Activated CD4-positive, alpha-beta T cell treated with anti-CD3 and anti-CD28 coated beads for 4 hours (primary cell): ENCODE data around the gene ELK3.

Experiments
- DNase-seq, 2 donors: peaks; one replicate each; pipeline ENCODE4 v3.0.0-alpha.2; 2020

ELK3 gene

GRCh38 chr12:96193725-96194575 is at the start of gene ELK3:
ELK3 (plus strand) TSS chr12:96194375.
- DNase-seq, result peak; percentile 51 to 58

DNA sequence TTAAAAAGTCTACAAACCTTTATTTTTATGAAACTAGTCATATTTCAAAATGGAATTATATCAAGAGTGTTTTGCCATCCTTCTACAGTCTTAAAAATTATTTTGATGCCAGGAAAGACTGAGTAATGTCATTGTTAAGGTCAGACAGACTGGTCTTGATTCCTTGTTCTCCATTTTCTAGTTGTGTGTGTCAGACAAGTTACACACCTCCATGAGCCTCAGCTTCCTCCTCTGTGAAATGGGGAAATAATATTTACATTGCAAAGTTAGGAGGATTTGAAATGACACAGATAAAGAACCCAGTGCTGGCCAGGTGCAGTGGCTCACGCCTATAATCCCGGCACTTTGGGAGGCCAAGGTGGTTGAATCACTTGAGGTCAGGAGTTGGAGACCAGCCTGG is 47.4 kb upstream of the ELK3 start:
- no peak for DNase-seq

DNA sequence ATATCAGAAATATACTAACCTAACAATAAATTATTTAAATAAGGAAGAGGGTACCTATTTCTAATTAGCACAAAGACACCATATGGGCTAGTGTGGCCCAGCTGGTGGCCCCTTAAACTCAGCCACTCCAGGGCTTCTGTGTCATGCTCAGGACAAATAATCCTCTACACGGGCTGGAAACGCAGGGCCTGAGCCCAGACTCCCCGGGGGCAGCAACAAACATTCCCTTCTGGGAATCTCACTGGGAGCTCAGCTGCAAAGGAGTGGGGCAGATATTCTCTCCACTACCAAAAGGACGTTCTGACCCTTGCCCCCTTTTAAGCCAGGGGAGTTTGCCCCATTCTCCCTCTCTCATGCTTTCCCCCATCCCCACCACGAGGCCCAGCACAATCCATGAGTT is 43.7 kb upstream of the ELK3 start:
- no peak for DNase-seq

DNA sequence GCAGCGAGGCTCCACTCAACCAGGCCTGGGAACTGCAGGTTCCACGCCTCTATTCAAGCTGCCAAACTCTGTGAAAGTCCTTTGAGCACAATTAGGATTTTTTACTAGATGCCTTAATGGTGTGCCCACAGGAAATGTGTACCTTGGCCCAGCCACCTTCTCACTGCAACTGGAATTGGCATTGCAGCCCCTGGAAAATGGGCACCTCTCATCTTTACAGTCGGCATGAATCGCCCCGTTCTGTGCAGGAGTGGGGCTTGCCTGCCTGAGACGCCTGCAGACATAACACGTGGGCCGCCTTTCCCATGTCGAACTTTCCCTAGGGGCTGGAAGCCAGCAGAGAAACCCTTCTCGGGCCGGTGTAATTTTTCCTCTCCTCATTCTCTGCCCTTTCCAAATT is 42.0 kb upstream of the ELK3 start:
- no peak for DNase-seq

DNA sequence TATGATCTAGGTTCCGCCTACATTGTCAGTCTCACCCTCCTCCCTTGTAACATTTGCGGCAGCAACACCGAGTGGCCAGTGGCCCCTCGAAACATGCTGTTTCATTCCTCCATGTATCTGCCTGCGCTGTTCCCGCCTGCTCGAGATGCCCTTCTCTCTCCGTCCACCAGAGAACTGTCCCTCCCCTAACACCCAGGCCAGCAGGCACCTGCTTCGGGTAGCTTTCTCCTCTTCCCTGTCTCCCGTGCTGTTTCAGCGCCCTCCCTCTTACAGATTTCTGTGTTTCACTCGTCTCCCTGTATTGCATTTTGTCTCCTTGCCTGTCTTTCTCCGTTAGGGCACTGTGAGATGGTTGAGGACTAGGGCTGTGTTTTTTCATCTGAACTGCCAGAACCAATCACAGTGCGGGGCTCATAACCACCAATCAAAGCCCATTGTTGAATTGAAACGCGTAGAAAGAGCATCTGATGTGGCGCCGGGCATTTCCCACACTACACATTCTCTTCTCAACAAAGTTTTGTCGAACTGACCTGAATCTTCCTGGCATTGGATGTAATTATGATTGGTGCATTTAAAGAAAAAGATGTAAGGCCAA is 40.9 kb upstream of the ELK3 start:
- no peak for DNase-seq

DNA sequence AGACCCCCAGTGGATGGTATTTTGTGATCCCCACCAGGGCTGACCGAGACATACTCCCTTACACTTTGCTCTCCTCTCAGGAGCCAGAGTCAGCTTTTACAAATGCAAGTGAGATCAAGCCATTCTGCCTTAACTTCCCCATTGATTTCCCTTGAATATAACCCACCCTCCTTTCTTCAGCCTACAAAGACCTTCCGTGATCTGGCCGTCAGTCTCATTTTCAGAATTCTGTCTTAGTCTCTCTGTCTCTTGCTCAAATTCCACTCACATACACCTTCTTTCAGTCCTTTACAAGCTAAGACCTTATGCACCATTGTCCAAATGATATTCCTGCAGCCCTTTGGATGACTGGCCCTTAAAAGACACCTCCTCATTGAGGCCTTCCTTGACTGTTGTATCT is 39.0 kb upstream of the ELK3 start:
- DNase-seq, result no peak

GRCh38 chr12:96155781-96156180 is 38.4 kb upstream of the ELK3 start:
- DNase-seq, result no peak

DNA sequence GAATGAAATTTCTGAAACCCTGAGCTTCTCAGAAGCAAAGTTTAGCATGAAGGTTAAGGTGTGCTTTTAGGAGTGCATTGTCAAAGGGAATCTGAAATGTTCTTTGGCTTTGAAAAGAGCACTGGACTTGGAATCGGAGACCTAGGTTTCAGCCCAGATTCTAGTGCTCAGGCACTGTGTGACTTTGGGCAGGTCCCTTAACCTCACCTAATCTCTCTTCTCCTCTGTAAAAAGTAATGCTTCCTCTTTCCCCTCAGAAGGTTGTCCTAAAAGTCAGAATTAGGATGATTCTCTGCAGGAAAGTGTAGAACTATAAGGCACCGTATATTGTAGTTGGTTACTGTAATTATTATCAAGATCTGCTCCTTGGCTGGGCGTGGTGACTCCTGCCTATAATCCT is 38.0 kb upstream of the ELK3 start:
- DNase-seq, result no peak

GRCh38 chr12:96157427-96157826 is 36.7 kb upstream of the ELK3 start:
- DNase-seq, result no peak

DNA sequence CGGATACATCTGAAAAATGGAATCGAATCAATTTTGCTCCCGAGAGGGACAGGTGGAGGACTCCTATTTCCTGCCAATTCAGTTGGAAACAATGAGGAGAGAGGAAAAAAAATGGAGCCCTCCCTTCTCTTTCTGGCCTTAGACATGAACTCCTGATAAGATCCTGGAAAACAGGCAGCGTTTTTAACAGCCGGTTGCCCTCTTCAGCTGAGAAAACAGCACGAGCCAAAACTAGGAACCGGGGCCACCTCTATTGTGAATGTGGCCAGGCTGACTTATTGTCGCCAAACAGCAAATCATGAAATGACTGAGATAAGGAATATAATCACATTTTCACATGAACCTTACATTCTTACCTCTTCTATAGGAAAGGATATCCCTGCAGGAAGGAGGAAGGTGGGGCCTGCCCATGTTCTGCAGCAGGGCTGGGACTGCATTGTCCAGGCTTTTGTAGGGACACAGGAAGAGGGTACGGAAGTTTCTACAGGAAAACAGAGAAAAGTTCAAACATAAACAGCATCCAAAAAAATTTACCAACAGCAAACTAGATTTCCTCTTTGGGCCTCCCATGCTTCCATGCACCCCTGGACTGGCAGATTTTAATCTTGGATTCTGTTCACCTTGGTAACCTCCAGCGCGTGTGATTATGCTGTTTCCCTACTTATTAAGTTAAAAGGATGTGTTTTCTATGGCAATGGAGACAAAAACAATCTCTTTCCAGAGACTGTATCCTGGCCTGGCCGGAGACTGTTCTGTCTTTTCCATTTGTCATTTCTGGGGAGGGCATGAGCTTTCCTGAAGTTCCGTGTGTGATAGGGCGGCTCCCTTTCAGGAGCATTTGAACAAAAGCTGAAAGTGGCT is 29.0 kb upstream of the ELK3 start:
- no peak for DNase-seq

- no peak for DNase-seq
Measured at GRCh38 chr12:96166765-96167164, 27.4 kb upstream of the ELK3 start.

DNA sequence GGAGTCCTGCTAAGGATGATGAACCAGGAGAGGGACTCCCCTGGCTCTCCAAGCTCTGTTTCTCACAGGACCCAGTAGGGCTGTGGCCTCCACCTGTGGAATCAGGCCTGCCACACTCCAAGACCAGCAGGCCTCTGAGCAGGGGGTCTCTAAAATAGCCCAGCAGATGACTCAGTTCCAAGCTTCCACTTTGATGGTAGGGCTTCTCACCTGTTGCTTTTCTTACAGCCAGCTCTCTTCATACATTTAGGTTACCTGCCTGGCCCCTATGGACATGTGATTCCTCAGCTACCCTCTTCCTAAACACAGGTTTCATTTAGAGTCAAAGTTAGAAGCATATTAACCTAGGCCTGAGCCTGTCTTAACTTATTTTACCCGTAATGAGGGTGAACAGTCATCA is 26.7 kb upstream of the ELK3 start:
- no peak for DNase-seq

- DNase-seq, result no peak
Measured at GRCh38 chr12:96170328-96170727, 23.8 kb upstream of the ELK3 start.

DNA sequence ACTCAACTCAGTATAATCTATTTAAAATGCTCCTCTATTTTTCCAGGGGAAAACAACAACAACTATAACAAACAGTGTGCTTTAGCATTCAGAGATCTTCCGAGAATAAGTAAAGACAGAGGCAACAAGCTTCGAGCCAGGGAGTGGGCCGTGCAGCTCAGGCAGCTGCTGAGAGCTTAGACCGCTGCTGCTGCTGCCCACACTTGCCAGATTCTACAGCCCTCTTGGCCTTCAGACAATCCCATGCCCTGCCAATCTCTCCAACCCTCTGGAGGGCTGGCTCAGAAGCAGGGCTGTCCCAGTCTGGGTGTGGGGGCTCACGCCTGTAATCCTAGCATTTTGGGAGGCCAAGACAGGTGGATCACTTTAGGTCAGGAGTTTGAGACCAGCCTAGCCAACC is 23.4 kb upstream of the ELK3 start:
- DNase-seq, result no peak

DNA sequence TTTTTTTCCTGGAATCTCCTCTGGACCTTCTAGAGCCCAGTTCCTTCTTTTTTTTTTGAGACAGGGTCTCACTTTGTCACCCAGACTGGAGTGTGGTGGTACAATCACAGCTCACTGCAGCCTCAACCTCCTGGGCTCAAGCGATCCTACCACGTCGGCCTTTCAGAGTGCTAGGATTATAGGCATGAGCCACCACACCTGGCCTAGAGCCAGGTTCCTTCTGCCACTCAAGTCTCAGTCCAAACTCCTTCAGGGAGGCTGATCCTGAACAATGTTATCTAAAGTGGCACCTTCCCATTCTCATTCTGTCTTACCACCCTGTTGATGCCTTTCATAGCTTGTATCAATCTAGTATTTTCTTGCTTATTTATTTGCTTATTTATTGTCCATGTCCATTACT is 22.3 kb upstream of the ELK3 start:
- DNase-seq, result no peak

DNA sequence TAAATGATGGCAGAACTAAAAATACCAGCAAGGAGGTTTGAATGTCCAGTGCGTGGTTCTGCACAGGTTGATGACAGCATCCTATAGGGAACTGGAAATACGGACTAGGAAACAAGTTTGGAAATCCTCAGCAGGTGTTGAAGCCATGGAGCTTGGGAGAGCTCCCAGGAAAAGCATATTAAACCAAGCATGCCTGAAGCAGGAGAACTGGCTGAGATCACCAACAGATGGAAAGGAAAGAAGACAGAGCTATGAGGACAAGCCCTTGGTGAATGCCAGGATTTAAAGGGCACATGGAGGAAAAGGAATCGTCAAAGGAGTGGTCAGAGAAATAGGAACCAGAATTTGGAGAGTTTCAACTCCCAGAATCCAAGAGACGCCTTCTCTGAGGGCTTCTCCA is 21.2 kb upstream of the ELK3 start:
- DNase-seq, result no peak

GRCh38 chr12:96176575-96176974 is 17.6 kb upstream of the ELK3 start:
- no peak for DNase-seq

DNA sequence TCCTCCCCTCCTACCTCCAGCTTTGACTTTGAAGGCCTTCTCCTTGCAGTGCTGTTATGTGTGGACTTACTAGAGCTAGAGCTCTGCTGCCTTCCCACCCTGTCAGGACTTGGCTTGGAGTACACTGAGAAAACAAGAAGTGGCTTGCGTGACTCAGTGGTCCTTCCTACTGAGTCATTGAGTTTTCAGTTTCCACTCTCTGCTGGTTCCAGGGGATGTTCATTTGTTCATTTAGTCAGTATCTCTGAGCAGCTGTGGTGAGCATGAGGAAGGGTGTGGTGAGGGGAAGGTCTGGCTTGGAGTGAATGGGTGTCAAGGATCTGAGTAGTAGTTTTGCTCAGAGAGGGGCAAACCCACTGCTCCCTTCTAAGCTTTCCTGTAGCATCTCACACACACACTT is 17.2 kb upstream of the ELK3 start:
- peak; percentile 61 for DNase-seq

DNA sequence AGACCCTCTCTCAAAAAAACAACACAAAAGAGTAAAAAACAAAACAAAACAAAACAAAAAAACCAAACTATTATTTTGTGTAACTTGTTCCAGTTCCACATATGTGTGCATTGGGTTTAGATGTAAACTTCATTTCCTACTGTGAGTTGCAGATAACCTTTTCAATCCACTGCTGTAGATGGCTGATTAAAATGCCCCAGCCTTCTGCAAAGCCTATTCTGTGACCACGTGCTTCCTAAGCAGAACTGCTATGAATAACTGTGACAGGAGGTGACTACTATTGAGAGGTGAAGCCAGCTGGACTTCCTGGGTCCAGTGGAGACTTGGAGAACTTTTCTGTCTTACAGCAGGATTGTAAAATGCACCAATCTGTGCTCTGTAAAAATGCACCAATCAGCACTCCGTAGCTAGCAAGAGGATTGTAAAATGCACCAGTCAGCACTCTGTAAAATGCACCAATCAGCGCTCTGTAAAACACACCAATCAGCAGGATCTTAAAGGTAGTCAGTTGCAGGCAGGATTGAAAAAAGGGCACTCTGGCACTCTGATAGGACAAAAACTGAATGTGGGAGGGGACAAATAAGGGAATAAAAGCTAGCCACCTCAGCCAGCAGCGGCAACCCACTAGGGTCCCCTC is 10.3 kb upstream of the ELK3 start:
- DNase-seq, result no peak

DNA sequence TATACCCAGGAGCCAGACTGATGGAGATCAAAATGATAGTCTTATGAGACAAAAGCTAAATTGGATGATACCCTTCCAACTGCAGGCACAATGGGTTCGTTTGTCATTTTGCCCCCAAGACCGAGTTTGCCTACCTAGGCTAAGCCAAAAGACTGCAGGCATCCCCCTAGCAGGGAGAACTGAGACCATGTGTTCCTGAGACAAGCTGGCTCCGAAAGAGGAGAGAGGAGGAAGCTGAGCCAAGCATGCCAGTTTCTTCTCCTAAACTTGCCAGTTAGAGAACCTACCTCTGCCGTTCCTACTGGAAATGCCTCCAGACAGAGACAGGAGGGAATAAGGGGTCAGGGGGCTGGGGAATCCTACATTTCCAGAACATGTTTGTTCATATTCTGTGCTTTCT is 8.3 kb upstream of the ELK3 start:
- DNase-seq, result no peak

DNA sequence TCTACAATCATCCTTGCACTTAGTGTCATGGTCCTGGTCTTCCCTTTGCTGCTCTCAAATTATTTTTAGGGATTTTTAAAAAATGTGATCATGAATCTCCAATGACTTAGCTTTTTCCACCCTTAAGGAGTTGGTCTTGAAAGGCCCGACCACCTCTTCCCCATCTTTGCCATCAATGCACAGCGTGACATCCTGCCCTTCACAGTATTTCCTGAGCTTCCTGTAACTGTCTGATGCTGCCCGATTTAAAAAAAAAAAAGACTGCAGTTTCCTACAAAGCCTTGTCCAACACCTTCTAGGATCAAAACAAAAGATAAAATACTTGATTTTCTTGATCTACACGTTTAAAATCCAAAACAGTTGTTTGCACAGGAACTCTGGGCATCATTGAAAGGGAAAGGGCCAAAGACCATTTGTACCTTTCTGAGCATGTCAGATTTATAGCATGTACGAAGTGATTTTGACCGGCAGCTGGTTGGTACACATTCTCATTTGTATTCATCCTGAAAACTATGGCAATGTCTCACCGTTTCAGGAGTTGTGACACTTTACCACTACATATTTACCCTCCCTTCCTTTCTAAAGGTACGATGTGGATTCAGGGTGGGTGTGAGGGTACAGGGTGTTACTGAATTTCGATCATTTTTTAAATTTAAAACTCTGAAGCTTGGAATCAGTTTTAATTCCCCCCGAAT is 7.4 kb upstream of the ELK3 start:
- no peak for DNase-seq

DNA sequence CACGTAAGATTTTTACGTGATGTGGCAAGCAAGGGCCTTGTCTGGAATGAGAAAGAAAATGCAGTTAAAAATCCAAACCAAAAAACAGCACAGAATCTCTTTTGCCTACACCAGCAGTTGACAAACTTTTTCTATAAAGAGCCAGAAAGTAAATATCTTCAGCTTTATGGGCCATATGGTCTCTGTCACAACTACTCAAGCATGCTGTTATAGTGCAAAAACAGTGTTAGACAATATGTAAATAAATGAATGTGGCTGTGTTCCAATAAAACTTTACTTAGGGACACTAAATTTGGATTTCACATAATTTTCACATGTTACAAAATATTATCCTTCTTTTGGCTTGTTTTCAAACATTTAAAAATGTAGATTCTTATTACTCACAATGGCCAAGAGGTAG is 6.2 kb upstream of the ELK3 start:
- no peak for DNase-seq

DNA sequence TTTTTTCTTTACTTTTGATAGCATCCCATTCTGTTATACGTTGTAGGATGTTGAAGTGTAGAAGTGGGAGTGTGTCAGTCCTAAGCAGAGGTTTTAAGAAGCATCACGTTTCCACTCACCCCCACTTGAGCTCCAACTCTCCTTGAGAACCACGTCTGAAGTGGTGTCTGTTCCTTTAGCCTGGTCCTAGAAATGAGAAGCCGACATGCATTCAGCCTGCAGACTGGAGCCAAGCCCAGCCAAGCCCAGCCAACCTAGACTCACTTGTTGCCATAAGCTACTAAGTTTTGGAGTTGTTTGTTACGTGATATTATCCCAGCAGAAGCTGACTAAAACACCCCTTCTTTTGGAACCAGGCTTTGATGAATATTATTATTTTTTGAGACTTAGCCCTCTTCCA is 4.4 kb upstream of the ELK3 start:
- no peak for DNase-seq
